HG02642 (cell line): Measurements from ENCODE around the gene TMEM139.

Source experiments
- ATAC-seq: cut with Tn5 transposase; IDR thresholded peaks from one replicate; pipeline ENCODE4 v1.9.1; 2021; ENCODE audit warnings: mild to moderate bottlenecking; ENCODE audit not compliant: unreplicated experiment, poor library complexity

Gene TMEM139

DNA sequence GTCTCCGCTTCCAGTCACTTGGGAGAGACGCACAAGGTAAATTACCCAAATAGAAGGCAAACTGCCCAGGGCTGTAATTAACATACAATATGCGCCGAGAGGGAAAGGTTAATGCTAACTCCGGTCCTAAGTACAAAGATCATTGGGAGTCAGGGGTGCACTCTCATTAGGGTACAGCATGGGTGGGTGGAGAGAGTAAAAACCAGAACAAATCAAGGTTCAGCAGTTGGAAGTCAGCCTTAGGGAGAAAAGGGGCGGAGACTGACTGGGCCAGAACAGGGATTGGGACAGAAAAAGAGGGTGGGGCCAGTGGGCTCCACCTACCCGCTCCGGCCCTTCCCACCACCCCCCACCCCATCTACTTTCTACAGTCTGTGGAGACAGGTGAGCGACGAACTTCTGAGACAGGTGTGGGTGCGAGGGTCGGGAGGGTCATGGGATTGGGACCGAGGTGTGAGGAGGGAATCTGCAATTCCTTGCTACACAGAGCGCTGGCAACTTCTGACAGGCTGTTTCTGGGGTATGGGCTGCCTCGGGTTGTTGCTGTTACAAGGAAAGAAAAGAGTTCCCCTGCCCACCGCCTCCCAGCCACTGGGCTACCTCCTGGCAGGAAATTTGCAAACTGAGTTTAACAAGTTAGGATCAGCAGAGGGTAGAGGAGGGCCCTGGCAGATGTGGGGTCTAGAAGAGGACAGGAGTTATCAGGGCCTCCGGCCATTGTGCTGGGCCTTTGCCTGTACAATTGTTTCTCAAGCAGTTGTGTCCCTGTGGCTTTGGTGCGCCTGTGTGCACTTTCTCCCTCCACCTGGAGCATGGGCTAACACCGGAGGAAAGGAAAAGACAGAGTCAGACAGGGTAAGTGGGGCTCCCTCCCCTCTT, at the start of gene TMEM139:
Gene TMEM139, plus strand, starts transcription at position 368 of the 879 bp plus-strand sequence. CDS start 1,000 bp downstream, outside the sequence.
- no peak for ATAC-seq

DNA sequence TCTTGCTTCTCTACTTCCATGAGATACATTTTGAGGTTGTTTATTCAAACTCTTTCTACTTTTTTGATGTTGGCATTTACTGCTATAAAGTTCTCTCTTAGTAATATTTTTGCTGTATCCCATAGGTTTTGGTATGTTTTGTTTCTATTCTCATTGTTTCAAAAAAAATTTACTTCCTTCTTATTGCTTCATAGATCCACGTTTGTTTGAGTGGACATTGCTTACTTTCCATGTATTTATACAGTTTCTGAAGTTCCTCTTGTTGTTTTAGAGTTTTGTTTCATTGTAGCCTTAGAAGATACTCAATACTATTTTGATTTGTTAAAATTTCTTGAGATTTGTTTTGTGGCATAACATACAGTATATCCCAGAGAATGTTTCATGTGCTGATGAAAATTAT, 49.2 kb upstream of the TMEM139 start:
- no peak for ATAC-seq

GRCh38 chr7:143236408-143236990, 48.3 kb upstream of the TMEM139 start:
- no peak for ATAC-seq

GRCh38 chr7:143237366-143237765, 47.4 kb upstream of the TMEM139 start:
- no peak for ATAC-seq

- ATAC-seq = no peak
These were observed 46.3 kb upstream of the TMEM139 start for GRCh38 chr7:143238289-143238980.

- ATAC-seq = no peak
These were observed 44.9 kb upstream of the TMEM139 start for GRCh38 chr7:143239813-143240212.

DNA sequence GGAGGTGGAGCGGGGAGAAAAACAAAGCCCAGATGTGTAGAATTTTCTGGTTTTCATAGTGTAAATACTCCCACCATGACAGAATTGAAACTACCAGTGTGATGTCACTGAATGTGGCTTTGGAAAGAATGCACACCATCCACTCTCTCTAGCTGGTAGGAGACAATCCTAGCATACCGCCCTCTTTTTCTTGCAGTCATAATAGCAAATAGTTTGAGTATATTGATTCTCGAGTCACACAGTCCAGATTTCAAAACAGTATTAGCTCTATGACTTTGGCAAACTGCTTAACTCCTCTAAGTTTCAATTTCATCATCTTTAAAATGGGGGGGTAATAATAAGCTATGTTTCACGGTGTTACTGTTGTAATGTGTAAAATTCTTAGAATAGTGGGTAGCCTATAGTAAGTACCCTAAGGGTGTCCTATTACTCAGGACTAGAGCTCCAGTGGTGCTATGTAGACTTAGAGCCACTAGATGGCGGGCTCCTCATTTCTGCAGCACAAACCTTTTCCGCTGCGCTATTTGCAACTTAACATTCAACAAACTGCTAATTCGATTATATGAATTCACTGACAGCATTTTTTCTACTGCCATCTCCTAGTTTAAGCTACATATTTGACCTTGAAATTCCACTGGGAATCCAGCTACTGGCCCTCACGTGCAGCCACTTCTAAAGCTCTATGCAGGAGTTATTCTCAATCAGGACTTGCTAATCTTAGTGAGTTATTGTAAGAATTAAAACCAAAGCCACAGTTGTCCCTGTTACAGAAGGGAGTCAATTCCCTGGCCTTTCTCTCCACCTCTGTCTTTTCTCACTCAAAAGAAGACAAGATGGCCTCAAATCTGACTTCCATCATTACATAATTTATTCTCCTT, 44.2 kb upstream of the TMEM139 start:
- peak; percentile 90 for ATAC-seq

GRCh38 chr7:143242306-143242705, 42.5 kb upstream of the TMEM139 start:
- ATAC-seq = no peak

- no peak for ATAC-seq
These were observed 41.6 kb upstream of the TMEM139 start for GRCh38 chr7:143243111-143243510.

DNA sequence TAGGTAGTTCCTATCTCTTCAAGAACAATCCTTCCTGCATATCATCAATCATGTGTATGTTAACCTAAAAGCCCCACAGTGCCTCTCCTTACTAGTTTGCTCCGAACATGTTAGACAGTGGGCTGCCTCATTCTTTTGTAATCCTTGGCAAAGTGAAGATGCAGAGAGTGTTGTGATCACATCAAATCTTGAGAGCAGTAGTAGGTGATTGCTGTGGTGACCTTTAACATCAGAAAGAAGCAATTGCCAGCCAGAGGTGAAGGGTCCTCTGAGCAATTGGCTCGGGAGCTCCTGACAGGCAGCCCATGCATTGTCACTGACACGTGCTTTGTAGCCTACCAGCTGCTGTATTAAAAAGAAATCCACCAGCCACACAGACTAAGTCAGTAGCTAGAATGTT, 41.1 kb upstream of the TMEM139 start:
- no peak for ATAC-seq

DNA sequence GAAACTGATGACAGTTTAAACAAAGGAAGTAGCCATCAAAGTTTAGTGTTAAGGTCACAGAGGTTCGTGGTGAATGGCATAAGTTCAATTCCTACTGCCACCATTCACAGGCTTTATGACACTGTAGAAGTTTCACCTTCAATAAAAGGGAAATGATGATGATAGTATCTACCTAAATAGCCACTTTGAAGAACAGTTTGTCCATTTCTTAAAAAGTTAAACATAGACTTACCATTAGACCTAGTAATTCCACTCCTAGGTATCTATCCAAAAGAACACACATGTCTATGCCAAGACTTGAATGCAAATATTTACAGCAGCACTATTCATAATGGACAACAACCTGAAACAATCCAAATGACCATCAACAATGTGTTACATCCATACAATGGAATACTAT, 40.4 kb upstream of the TMEM139 start:
- ATAC-seq = no peak

DNA sequence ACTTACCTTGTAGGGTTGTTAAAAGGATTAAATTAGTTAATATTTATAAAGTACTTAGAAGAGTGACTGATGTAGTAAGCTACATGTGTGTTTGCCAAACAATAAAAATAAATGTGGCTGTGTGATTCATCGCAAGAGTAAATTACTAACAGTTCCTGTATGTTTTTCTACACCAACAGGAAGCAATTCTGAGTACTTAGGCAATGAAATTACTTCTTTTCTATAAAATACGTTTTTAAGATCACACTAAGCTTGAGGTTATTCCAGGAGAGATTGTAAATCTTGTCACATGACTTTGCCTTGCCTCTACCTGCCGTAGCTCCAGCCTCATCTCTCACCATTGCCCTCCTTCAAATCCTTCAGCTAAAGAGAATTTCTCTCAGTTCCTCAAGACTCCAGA, 39.6 kb upstream of the TMEM139 start:
- no peak for ATAC-seq

GRCh38 chr7:143247372-143247771, 37.4 kb upstream of the TMEM139 start:
- ATAC-seq = no peak

- no peak for ATAC-seq
These were observed 35.9 kb upstream of the TMEM139 start for GRCh38 chr7:143248761-143249354.

DNA sequence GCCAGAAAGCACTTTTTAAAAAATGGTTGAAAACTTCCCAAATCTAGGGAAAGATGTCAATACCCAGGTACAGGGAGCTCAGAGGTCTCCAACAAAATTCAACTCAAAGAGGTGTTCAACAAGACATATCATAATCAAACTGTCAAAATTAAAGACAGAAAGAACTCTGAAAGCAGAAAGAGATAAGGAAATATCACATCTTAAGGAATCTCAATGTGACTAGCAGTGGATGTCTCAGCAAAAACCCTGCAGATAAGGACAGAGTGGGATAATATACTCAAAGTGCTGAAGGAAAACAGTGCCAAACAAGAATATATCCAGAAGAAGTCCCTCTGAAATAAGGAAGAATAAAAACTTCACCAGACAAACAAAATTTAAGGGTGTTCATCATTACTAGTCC, 34.6 kb upstream of the TMEM139 start:
- ATAC-seq = no peak

DNA sequence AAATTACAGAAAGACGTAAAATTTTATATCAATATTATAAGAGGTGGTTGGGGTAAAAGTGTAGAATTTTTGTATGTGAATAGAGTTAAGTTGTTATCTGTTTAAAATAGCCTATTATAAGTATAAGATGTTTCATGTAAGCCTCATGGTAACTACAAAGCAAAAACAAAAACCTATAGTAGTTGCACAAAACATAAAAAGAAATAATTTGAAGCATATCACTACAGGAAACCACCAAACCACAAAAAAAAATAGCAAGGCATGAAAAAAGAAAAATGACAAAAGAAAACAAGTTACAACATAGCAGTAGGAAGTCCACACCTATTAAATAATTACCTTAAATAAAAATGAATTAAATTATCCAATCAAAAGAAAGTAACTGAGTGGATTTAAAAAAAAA, 33.9 kb upstream of the TMEM139 start:
- ATAC-seq = no peak

DNA sequence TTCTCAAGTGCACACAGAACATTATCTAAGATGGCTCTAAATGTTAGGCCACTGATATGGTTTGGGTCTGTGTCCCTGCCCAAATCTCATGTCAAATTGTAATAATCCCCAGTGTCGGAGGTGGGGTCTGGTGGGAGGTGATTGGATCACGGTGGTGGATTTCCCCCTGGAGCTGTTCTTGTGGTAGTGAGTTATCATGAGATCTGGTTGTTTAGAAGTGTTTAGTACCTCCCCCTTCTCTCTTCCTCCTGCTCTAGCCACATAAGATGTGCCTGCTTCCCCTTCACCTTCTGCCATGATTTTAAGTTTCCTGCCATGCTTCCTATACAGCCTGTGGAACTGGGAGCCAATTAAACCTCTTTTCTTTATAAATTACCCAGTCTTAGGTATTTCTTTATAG, 32.8 kb upstream of the TMEM139 start:
- no peak for ATAC-seq

DNA sequence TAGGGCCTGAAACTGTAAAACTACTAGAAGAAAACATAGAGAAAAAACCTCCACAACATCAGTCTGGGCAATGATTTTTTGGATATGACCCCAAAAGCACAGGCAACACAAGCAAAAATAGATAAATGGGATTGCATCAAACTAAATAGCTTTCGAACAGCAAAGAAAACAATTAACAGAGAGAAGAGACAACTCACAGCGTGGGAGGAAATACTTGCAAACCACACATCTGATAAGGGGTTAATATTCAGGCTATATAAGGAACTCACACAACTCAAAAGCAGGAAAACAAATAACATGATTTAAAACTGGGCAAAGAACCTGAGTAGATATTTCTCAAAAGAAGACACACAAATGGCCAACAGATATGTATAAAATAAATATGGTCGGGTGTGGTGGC, 29.2 kb upstream of the TMEM139 start:
- no peak for ATAC-seq

GRCh38 chr7:143256325-143256724, 28.4 kb upstream of the TMEM139 start:
- ATAC-seq = no peak

- peak; percentile 76 for ATAC-seq
These were observed 27.8 kb upstream of the TMEM139 start for GRCh38 chr7:143256932-143257331.
